H1 (cell line): Measurements from ENCODE around the gene ADGRV1. TPM values are rescaled to one million over a fixed set of nuclear protein-coding genes. Genes with fewer than 3 reads are reported as not detected.

Source experiments
- BRCA1 ChIP-seq: IDR thresholded peaks from 2 replicates; pipeline ENCODE4 v1.6.1; 2012; ENCODE audit warnings: low read depth, low read length, improper control_type of control experiment
- EP300 ChIP-seq, 2 experiments: IDR thresholded peaks; 1 replicate in 1 of 2; 2 replicates in 1 of 2; pipeline ENCODE4 v1.6.1; 2011 to 2012; ENCODE audit warnings: low read depth in 2 of 2, low read length in 2 of 2, mild to moderate bottlenecking in 2 of 2, borderline replicate concordance in 1 of 2, inconsistent platforms in 1 of 2, moderate library complexity in 1 of 2
- MAX ChIP-seq: IDR thresholded peaks from 2 replicates; pipeline ENCODE4 v1.6.1; 2012; ENCODE audit warnings: inconsistent platforms
- RXRA ChIP-seq: IDR thresholded peaks from 2 replicates; pipeline ENCODE4 v1.6.1; 2011; ENCODE audit warnings: low read depth, mild to moderate bottlenecking, low read length, moderate library complexity; ENCODE audit not compliant: insufficient read depth
- SAP30 ChIP-seq: fragments of 300-600 bp; sonication (generic); IDR thresholded peaks from 2 replicates; pipeline ENCODE4 v1.7.1; 2012; ENCODE audit warnings: low read length, moderate library complexity, mild to moderate bottlenecking, inconsistent platforms; ENCODE audit not compliant: insufficient read depth, insufficient replicate concordance
- SP1 ChIP-seq: IDR thresholded peaks from 2 replicates; pipeline ENCODE4 v1.6.1; 2011; ENCODE audit warnings: low read depth, low read length
- polyA plus RNA-seq, 7 experiments: library from polyadenylated mRNA; depleted of rRNA in 3 of 7; stranded (reverse) in 5 of 7; unstranded in 2 of 7; fragments of >200 nt in 5 of 7; fragments of 200-250 nt in 2 of 7; gene quantifications; 1 replicate in 5 of 7; 2 replicates in 1 of 7; 4 replicates in 1 of 7; pipeline versions ENCODE4 v1.2.1 to v1.2.3, GENCODE V29; 2011 to 2013; ENCODE audit warnings: missing spikeins in 2 of 7, mixed read lengths in 2 of 7
- total RNA-seq: library from RNA; stranded (reverse); fragmentation: NEBNext Ultra II Directional; extraction: Animal tissue kit (Norgen Biotek cat#: 25700); gene quantifications from 2 replicates; pipeline ENCODE4 v1.2.1, GENCODE V29; 2021

ADGRV1 gene
- total and polyA plus RNA-seq, 2 of the 8 experiments (the other 6 are each of a cell fraction or from before 2014, with no cell fraction given): 53.1 to 62.2 TPM

GRCh38 chr5:91090995-91091394 is 532.4 kb downstream of the ADGRV1 start (continued):
- TF ChIP-seq MAX (no peak), BRCA1 (no peak), EP300 (IDR thresholded peaks at IDR 0.05; ENCODE audit: borderline replicate concordance in 1 of 2, low read depth in 2 of 2, low read length in 2 of 2) (no peak), SP1 (no peak), SAP30 (no peak), RXRA (no peak)
- TF ChIP-seq, all 59 proteins: peak for 0
